ENCODE measurements around the gene FAM53B.

FAM53B gene

GRCh38 chr10:124622158-124622557 lies 122.0 kb downstream of the FAM53B start:
- no peak overlapping the region for H3K4me3 ChIP-seq (replicated peaks in 1 of 2; ENCODE audit: low read depth in 2 of 2, low read length in 2 of 2)
- TF ChIP-seq CTCF (IDR thresholded peaks at IDR 0.05; ENCODE audit: low read depth, low read length), result no peak
- no peak for DNase-seq (ENCODE audit: low read depth in 2 of 2)

GRCh38 chr10:124621637-124622036 lies 122.5 kb downstream of the FAM53B start:
- TF ChIP-seq CTCF (IDR thresholded peaks at IDR 0.05; ENCODE audit: low read depth, low read length), result no peak
- DNase-seq (ENCODE audit: low read depth in 2 of 2), result no peak
- H3K4me3 ChIP-seq (replicated peaks in 1 of 2; ENCODE audit: low read depth in 2 of 2, low read length in 2 of 2), result no peak overlapping the region

- no peak overlapping the region for H3K4me3 ChIP-seq (replicated peaks in 1 of 2; ENCODE audit: low read depth in 2 of 2, low read length in 2 of 2)
- TF ChIP-seq CTCF (IDR thresholded peaks at IDR 0.05; ENCODE audit: low read depth, low read length), result no peak
- no peak for DNase-seq (ENCODE audit: low read depth in 2 of 2)
Measured at GRCh38 chr10:124619802-124620490, 124.2 kb downstream of the FAM53B start.

GRCh38 chr10:124619195-124619594 lies 125.0 kb downstream of the FAM53B start:
- no peak overlapping the region for H3K4me3 ChIP-seq (replicated peaks in 1 of 2; ENCODE audit: low read depth in 2 of 2, low read length in 2 of 2)
- no peak for DNase-seq (ENCODE audit: low read depth in 2 of 2)
- no peak for TF ChIP-seq CTCF (IDR thresholded peaks at IDR 0.05; ENCODE audit: low read depth, low read length)

GRCh38 chr10:124618470-124619073 lies 125.6 kb downstream of the FAM53B start:
- H3K4me3 ChIP-seq (replicated peaks in 1 of 2; ENCODE audit: low read depth in 2 of 2, low read length in 2 of 2), result no peak overlapping the region
- no peak for TF ChIP-seq CTCF (IDR thresholded peaks at IDR 0.05; ENCODE audit: low read depth, low read length)
- no peak for DNase-seq (ENCODE audit: low read depth in 2 of 2)

GRCh38 chr10:124616836-124617130 lies 127.4 kb downstream of the FAM53B start:
- H3K4me3 ChIP-seq (replicated peaks in 1 of 2; ENCODE audit: low read depth in 2 of 2, low read length in 2 of 2), result no peak overlapping the region
- no peak for DNase-seq (ENCODE audit: low read depth in 2 of 2)
- TF ChIP-seq CTCF (IDR thresholded peaks at IDR 0.05; ENCODE audit: low read depth, low read length), result no peak
